ENCODE measurements around the gene SYP.

SYP gene

GRCh38 chrX:49238735-49239134, 38.7 kb upstream of the SYP start:
- DNase-seq (ENCODE audit: insufficient read length, low spot score) (no peak), FAIRE-seq (no peak)

DNA sequence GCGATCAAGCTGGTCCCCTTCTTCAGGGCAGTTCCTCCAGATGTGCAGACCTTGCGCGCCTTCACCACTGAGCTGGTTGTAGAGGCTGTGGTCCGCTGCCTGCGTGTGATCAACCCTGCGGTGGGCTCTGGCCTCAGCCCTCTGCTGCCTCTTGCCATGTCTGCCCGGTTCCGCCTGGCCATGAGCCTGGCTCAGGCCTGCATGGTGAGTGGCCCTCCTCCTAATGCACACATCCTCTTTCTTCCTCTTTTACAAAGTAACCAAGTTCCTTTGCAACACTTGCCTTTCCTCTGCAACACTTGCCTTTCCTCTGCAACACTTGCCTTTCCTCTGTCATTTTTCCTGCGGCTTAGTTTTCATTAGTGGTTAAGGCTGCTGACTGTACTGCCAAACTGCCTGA, 37.1 kb upstream of the SYP start:
- peak; percentile 93 for FAIRE-seq

More at GRCh38 chrX:49238735-49239134, 38.7 kb upstream of the SYP start:
- TF ChIP-seq TAF1 (IDR thresholded peaks at IDR 0.05; ENCODE audit: low read depth, low read length) = no peak
- no peak for TF ChIP-seq POLR2A (IDR thresholded peaks at IDR 0.05; ENCODE audit: low read depth, low read length)
- no peak for TF ChIP-seq SPI1 (IDR thresholded peaks at IDR 0.05; ENCODE audit: low read depth, low read length)
- TF ChIP-seq PAX5 (IDR thresholded peaks at IDR 0.05; ENCODE audit: insufficient read depth, low read length, severe bottlenecking) = no peak
- no peak for TF ChIP-seq POU2F2 (IDR thresholded peaks at IDR 0.05; ENCODE audit: low read depth, low read length)
- TF ChIP-seq POLR2AphosphoS5 (IDR thresholded peaks at IDR 0.05; ENCODE audit: low read depth, low read length) = no peak

DNA sequence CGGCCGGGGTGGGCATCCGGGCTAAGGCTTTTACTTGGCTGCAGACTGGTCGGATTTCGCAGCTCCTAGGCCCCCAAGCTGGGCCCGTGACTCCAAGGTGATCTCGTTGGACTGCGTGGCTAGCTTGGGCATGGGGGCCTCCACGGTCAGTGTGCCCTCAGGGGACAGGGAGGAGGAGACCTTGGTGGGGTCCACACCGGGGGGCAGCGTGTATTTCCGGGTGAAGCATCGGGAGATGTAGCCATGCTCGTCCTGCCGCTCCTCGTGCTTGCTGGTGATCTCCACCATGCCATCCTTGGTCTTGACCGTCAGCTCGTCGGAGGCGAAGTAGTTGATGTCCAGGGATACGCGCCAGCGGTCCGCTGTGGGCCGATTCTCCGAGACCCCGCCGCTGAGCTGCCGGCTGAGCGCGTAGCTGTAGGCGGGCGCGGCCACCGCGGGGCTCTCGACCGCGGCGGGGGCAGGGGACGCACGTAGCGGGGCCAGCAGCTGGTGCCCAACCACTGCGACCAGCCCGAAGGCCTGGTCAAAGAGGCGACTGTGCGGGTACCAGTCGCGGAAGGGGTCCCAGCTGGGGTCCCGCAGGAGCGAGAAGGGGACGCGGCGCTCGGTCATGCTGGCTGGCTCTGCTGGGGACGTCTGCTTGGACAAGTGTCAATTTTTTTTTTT, 34.0 kb upstream of the SYP start:
- no peak for FAIRE-seq

More for the DNA sequence above, 37.1 kb upstream of the SYP start:
- no peak for DNase-seq (ENCODE audit: insufficient read length, low spot score)
- TF ChIP-seq POLR2AphosphoS5 (IDR thresholded peaks at IDR 0.05; ENCODE audit: low read depth, low read length) (no peak), SPI1 (IDR thresholded peaks at IDR 0.05; ENCODE audit: low read depth, low read length) (peak; percentile 39; the same call in 1 of the 2 replicates)

GRCh38 chrX:49233176-49233575, 33.2 kb upstream of the SYP start, which contains the start of gene CACNA1F:
CACNA1F (minus strand) TSS chrX:49233340; CDS start chrX:49233309, 31 bp downstream.
- no peak for FAIRE-seq
- no peak for DNase-seq (ENCODE audit: insufficient read length, low spot score)
- TF ChIP-seq POLR2AphosphoS5 (IDR thresholded peaks at IDR 0.05; ENCODE audit: low read depth, low read length) = no peak
- TF ChIP-seq PAX5 (IDR thresholded peaks at IDR 0.05; ENCODE audit: insufficient read depth, low read length, severe bottlenecking) = no peak
- no peak for TF ChIP-seq POU2F2 (IDR thresholded peaks at IDR 0.05; ENCODE audit: low read depth, low read length)

More for the DNA sequence above, 34.0 kb upstream of the SYP start:
- no peak for TF ChIP-seq TAF1 (IDR thresholded peaks at IDR 0.05; ENCODE audit: low read depth, low read length)
- TF ChIP-seq PAX5 (IDR thresholded peaks at IDR 0.05; ENCODE audit: insufficient read depth, low read length, severe bottlenecking) = no peak
- no peak for TF ChIP-seq POLR2AphosphoS5 (IDR thresholded peaks at IDR 0.05; ENCODE audit: low read depth, low read length)
- TF ChIP-seq POLR2A (IDR thresholded peaks at IDR 0.05; ENCODE audit: low read depth, low read length) = no peak
- TF ChIP-seq SPI1 (IDR thresholded peaks at IDR 0.05; ENCODE audit: low read depth, low read length) = no peak
- TF ChIP-seq POU2F2 (IDR thresholded peaks at IDR 0.05; ENCODE audit: low read depth, low read length) = no peak
- DNase-seq (ENCODE audit: insufficient read length, low spot score) = no peak

GRCh38 chrX:49232525-49232924, 32.5 kb upstream of the SYP start:
- FAIRE-seq (no peak), DNase-seq (ENCODE audit: insufficient read length, low spot score) (no peak)
- no peak for TF ChIP-seq POLR2AphosphoS5 (IDR thresholded peaks at IDR 0.05; ENCODE audit: low read depth, low read length)
- TF ChIP-seq POLR2A (IDR thresholded peaks at IDR 0.05; ENCODE audit: low read depth, low read length) = no peak
- TF ChIP-seq SPI1 (IDR thresholded peaks at IDR 0.05; ENCODE audit: low read depth, low read length) = no peak
- TF ChIP-seq PAX5 (IDR thresholded peaks at IDR 0.05; ENCODE audit: insufficient read depth, low read length, severe bottlenecking) = no peak
- no peak for TF ChIP-seq TAF1 (IDR thresholded peaks at IDR 0.05; ENCODE audit: low read depth, low read length)
- no peak for TF ChIP-seq POU2F2 (IDR thresholded peaks at IDR 0.05; ENCODE audit: low read depth, low read length)

GRCh38 chrX:49231333-49232000, 31.5 kb upstream of the SYP start:
- TF ChIP-seq PAX5 (IDR thresholded peaks at IDR 0.05; ENCODE audit: insufficient read depth, low read length, severe bottlenecking) = no peak
- no peak for TF ChIP-seq POLR2AphosphoS5 (IDR thresholded peaks at IDR 0.05; ENCODE audit: low read depth, low read length)
- TF ChIP-seq TAF1 (IDR thresholded peaks at IDR 0.05; ENCODE audit: low read depth, low read length) = no peak
- no peak for TF ChIP-seq SPI1 (IDR thresholded peaks at IDR 0.05; ENCODE audit: low read depth, low read length)
- no peak for TF ChIP-seq POU2F2 (IDR thresholded peaks at IDR 0.05; ENCODE audit: low read depth, low read length)
- no peak for TF ChIP-seq POLR2A (IDR thresholded peaks at IDR 0.05; ENCODE audit: low read depth, low read length)
- no peak for FAIRE-seq
- no peak for DNase-seq (ENCODE audit: insufficient read length, low spot score)

GRCh38 chrX:49230500-49231232, 30.7 kb upstream of the SYP start:
- DNase-seq (ENCODE audit: insufficient read length, low spot score) (peak; percentile 65), FAIRE-seq (no peak)

DNA sequence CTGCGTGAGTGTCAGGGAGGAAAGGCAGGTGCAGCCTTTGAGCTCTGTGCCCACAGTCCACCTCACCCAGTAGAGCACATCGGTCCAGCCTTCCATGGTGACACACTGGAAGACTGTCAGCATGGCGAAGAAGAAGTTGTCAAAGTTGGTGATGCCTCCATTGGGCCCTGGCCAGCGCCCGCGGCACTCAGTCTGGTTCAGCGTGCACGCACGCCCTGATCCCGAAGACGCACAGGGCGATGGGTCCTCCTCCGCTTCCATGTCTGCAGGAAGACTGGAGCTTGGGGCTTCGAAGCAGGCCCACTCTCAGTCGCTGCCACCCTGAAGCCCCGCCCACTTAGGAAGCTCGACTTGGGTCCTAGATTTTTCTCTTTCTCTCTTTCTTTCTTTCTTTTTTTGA, 28.2 kb upstream of the SYP start:
- DNase-seq (ENCODE audit: insufficient read length, low spot score) = no peak
- TF ChIP-seq POLR2AphosphoS5 (IDR thresholded peaks at IDR 0.05; ENCODE audit: low read depth, low read length) = no peak
- no peak for TF ChIP-seq SPI1 (IDR thresholded peaks at IDR 0.05; ENCODE audit: low read depth, low read length)
- no peak for TF ChIP-seq PAX5 (IDR thresholded peaks at IDR 0.05; ENCODE audit: insufficient read depth, low read length, severe bottlenecking)
- no peak for TF ChIP-seq POLR2A (IDR thresholded peaks at IDR 0.05; ENCODE audit: low read depth, low read length)
- TF ChIP-seq TAF1 (IDR thresholded peaks at IDR 0.05; ENCODE audit: low read depth, low read length) = no peak
- TF ChIP-seq POU2F2 (IDR thresholded peaks at IDR 0.05; ENCODE audit: low read depth, low read length) = no peak
- no peak for FAIRE-seq

More at GRCh38 chrX:49230500-49231232, 30.7 kb upstream of the SYP start:
- TF ChIP-seq POLR2AphosphoS5 (IDR thresholded peaks at IDR 0.05; ENCODE audit: low read depth, low read length) = no peak
- no peak for TF ChIP-seq TAF1 (IDR thresholded peaks at IDR 0.05; ENCODE audit: low read depth, low read length)
- no peak for TF ChIP-seq POLR2A (IDR thresholded peaks at IDR 0.05; ENCODE audit: low read depth, low read length)
- no peak for TF ChIP-seq PAX5 (IDR thresholded peaks at IDR 0.05; ENCODE audit: insufficient read depth, low read length, severe bottlenecking)
- no peak for TF ChIP-seq SPI1 (IDR thresholded peaks at IDR 0.05; ENCODE audit: low read depth, low read length)
- TF ChIP-seq POU2F2 (IDR thresholded peaks at IDR 0.05; ENCODE audit: low read depth, low read length) = no peak

GRCh38 chrX:49227726-49228125, 27.7 kb upstream of the SYP start:
- no peak for DNase-seq (ENCODE audit: insufficient read length, low spot score)
- no peak for FAIRE-seq
- TF ChIP-seq PAX5 (IDR thresholded peaks at IDR 0.05; ENCODE audit: insufficient read depth, low read length, severe bottlenecking) (no peak), SPI1 (IDR thresholded peaks at IDR 0.05; ENCODE audit: low read depth, low read length) (no peak), POLR2A (IDR thresholded peaks at IDR 0.05; ENCODE audit: low read depth, low read length) (no peak), POU2F2 (IDR thresholded peaks at IDR 0.05; ENCODE audit: low read depth, low read length) (no peak), TAF1 (IDR thresholded peaks at IDR 0.05; ENCODE audit: low read depth, low read length) (no peak), POLR2AphosphoS5 (IDR thresholded peaks at IDR 0.05; ENCODE audit: low read depth, low read length) (no peak)
